ENCODE data around the gene EPHB1.
A peak's percentile ranks its signal among the peaks of the same experiment; 100 is the strongest.

The EPHB1 gene

GRCh38 chr3:134876836-134877235, 81.8 kb downstream of the EPHB1 start:
- H3K27ac ChIP-seq, result no peak overlapping the region
- no peak for TF ChIP-seq ZFX (IDR thresholded peaks at IDR 0.05)
- no peak for TF ChIP-seq CTCF (conservative IDR thresholded peaks at IDR 0.05)

GRCh38 chr3:134877788-134878187, 82.7 kb downstream of the EPHB1 start:
- TF ChIP-seq ZFX (IDR thresholded peaks at IDR 0.05) (no peak), CTCF (conservative IDR thresholded peaks at IDR 0.05) (no peak)
- H3K27ac ChIP-seq, result no peak overlapping the region

- no peak for TF ChIP-seq ZFX (IDR thresholded peaks at IDR 0.05)
- TF ChIP-seq CTCF (conservative IDR thresholded peaks at IDR 0.05), result no peak
- no peak overlapping the region for H3K27ac ChIP-seq
These were observed 84.9 kb downstream of the EPHB1 start for GRCh38 chr3:134879990-134880389.

GRCh38 chr3:134880431-134880830, 85.4 kb downstream of the EPHB1 start:
- no peak for TF ChIP-seq ZFX (IDR thresholded peaks at IDR 0.05)
- TF ChIP-seq CTCF (conservative IDR thresholded peaks at IDR 0.05), result no peak
- no peak overlapping the region for H3K27ac ChIP-seq

GRCh38 chr3:134881305-134881704, 86.2 kb downstream of the EPHB1 start:
- no peak for TF ChIP-seq ZFX (IDR thresholded peaks at IDR 0.05)
- TF ChIP-seq CTCF (conservative IDR thresholded peaks at IDR 0.05), result no peak
- H3K27ac ChIP-seq, result no peak overlapping the region

GRCh38 chr3:134883697-134884385, 88.8 kb downstream of the EPHB1 start:
- TF ChIP-seq ZFX (IDR thresholded peaks at IDR 0.05), result no peak
- no peak for TF ChIP-seq CTCF (conservative IDR thresholded peaks at IDR 0.05)
- no peak overlapping the region for H3K27ac ChIP-seq

- TF ChIP-seq CTCF (conservative IDR thresholded peaks at IDR 0.05) (0 out of 2 replicates have a peak, but pooled peaks have one; percentile 8), ZFX (IDR thresholded peaks at IDR 0.05) (no peak)
- no peak overlapping the region for H3K27ac ChIP-seq
These were observed 91.0 kb downstream of the EPHB1 start for GRCh38 chr3:134885877-134886621.

All from C4-2B (cell line).